SKM-1 treated with dmso at 0.1 percent for 144 hours (cell line): ENCODE results near the gene POLR1D.
A peak's percentile ranks its signal among the peaks of the same experiment; 100 is the strongest.

ENCODE experiments used
- DNase-seq: peaks from one replicate; lab custom pipeline; 2025; ENCODE audit not compliant: unreplicated experiment; lab: John Stamatoyannopoulos, UW

The POLR1D gene, protein sequence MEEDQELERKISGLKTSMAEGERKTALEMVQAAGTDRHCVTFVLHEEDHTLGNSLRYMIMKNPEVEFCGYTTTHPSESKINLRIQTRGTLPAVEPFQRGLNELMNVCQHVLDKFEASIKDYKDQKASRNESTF

DNA sequence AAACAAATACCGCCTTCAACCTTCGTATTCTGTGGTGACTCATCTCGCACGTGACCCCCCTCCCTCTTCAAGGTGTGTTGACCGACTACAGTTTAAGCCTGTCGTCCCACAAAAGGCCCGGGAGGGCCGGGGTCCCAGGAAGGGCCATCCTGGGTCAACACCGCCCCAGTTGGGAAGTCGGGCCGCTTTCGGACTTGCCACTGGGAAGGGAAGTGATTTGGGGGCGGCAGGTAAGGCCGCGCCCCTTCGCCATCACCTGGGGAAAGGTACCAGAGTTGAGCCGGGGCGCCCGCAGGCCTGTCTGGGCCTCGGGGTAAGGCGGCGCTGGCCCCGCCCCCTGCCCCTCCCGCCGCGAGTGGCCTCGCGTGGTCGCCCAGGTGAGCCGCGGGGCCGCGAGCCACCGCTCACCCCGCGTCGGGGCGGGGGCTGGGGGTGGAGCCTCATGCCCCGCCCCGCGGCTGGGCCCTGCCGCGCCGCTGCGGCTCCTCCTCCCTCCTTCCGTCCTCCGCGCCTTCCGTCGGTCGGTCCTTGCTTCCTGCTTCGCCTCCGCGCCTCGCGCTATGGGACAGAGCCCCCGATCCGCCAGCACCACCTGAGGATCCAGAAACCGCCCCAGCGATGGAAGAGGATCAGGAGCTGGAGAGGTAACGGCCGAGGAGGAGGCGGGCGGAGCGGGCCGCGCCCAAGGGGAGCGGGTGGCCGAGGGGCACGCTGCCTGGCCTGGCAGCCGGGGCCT, at the start of gene POLR1D:
Gene POLR1D, plus strand, starts transcription at position 527 of the 736 bp plus-strand sequence. Its CDS starts 92 bp downstream, at position 619.
- DNase-seq = peak; percentile 66

DNA sequence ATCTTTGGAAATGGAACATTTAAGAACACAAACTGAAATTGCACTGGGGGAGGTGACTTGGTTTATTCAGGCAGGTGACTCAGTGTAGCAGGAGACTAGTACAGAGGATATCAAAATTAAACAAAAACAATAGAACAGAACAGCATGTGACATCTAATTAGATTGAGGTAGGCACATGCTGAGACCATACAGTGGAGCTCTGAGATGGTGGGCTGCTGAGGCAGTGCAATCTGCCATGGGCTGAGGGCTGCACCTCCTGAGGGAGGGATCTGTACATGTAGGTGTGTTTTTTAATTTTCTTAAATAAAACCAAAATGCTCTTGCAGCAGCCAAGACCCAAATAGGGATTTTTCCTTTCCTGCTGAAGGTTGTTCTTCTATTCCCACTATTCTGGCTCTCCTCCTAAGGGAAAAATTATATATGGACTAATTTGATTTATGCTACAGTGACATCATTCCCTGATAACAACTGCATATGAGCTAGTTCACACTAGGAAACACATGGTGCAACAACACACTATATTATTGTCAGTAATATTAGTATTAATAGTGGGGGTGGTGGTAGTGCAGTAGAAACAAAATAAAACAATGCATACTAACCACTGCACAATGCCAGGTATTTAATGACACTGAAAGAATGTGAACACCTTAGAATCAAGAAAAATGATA, 49.3 kb upstream of the POLR1D start:
- DNase-seq = no peak

DNA sequence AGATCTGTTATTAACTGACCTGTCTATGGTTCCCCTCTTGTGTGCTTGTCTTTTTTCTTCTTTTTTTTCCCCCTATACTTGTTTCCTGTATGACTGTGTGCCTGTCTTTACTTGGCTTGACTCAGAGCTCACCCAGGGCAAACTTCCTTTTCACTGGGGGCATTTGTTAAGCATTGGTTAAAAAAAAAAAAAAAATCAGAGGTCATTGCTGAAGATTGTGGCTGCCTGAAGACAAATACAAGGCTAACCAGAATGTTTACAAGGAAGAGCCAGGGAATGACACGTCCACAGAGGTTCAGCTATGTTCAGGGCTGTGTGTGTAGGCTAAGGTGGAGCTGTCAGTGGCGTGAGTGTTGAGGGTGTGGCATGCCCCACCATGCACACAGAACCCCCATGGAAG, 48.4 kb upstream of the POLR1D start:
- DNase-seq = no peak

DNA sequence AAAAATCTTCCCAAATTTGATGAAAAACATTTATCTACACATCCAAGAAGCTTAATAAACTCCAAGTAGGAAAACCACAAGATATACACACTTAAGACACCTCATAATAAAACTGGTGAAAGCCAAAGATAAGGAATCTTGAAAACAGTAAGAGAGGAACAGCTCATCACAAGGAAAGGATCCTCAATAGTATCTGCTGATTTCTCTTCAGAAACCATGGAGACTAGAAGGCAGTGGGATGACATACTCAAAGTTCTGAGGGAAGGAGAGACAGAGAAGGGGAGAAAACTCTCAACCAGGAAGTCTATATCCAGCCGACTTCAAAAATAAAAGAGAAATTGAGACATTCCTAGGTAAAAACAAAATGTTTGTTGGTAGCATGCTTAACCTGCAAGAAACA, 47.0 kb upstream of the POLR1D start:
- no peak for DNase-seq

DNA sequence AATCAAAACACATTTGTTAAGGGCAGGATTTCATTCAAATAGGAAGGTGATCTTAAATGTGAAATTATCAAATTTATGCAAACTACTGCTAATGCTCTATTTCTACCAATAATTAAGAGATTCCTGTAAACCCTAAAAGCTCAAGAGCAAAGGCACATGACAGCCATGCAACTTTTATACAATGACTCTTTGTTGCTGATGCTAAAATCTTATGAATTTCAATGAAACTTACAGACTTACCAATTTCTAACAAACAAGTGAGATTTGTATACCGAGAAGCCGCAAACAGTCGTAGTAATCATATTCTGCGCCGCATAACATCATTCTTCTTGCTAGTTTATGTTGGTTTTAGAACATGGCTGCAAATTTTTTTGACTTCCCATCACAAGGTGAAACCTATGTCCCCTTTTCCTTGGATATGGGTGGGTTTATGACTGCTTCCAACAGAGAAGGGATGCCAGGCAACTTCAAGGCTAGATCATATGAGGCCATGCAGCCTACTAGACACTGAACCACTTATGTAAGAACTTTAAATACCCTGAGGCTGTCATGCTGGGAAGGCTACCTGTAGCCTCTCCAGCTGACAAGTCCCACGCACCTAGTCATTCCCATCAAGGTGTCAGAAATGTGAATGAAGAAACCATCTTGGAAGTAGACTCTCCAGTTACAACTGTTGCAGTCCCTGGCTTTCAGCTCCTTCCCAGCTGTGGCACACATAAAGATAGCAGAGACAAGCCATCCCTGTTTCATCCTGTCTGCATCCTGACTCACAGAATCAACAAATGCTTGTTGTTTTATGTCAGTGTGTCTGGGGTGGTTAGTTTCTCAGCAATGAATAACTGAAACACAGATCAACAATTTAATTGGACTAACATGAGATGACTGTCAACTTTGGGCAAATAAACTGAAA, 43.3 kb upstream of the POLR1D start:
- no peak for DNase-seq

DNA sequence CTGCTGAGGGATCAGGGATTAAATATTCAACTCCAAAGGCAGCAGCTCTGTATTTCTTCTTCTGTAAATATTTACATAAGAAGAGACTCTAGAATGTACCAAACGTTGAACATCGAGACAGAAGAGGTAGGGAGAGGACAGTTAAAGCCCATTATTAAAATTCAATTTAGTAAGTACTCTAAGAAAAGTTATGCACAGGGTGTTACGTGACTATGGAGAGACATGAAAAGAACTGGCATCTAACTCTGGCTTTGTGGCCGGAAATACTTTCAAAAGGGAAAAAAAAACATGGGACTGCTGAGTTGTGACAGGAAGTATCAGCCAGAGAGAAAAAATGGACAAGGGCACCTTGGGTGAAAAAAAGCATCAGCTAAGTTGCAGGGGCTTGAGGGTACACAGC, 38.0 kb upstream of the POLR1D start:
- DNase-seq = no peak

DNA sequence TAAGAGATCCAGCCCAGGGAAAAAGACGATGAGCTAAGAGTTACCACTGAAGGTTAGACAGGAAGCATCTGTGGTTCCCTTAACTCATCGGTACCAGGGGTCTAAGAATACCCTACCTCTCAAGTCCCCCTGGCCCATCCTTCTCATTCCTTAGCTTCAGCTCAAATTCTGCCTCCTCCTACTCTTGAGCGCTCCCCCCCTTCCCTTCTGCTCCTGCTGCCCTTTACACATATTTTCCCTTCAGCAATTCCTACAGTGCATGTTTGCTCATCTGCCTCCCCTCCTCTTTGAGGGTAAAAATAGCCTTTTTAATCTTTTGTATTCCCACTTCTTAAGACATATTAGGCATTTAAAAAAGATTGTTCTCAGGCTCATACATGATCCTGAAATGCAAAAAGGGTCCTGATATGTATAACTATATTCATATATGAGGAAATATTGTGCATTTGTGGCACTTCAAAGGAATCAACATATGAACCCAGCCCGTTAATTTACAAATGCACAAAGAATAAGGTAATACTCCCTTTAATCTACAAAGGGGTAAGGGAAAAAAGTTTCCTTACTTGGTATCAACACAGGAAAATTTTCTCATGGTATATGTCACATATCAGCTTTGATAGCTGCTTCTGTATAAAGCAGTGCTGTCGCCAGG, 34.5 kb upstream of the POLR1D start:
- no peak for DNase-seq

DNA sequence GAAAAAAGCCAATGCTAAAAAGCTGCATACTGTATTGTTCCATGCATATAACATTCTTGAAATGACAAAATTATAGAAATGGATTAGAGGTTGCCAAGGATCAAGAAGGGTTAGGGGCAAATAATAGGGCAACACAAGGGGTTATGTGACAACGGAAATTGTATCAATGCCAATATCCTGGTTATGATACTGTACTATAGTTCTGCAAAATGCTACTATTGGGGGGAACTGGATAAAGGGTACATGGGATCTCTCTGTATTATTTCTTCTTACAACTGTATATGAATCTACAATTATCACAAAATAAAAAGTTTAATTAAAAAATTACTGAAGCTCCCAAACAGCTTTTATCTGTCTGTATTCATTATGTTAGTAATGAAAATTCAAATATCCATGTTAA, 33.3 kb upstream of the POLR1D start:
- DNase-seq = no peak

DNA sequence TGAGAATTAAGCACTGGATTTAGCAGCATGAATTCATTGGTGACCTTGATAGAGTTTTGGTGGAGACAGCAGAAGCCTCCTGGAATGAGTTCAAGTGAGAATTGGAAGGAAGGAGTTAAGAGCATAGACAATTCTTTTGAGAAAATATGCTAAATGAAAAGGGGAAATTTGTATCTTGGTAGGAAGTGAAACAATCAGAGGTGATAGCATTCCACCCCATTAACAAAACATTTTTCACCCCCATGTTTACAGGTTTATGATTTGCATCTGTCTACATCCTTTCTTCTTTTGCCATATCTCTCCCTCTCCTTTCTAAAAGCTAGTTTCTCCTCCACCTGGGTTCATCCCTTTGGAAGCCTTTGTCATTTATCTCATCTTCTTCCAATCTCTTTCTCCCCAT, 28.8 kb upstream of the POLR1D start:
- DNase-seq = no peak

DNA sequence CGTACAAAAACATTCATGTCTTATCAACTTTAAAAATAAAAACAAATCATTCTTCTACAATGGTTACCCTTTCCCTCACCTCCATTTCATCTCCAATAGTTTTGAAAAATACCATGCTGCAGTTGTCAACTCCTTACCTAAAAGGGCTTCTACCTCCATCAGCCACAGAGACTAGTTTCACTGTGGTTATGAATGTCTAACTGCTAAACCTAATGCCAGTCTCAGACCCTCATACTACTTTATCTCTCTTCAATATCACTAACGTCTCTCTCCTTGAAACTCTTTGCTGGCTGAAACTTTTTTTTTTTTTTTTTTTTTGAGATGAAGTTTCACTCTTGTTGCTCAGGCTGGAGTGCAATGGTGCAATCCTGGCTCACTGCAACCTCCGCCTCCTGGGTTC, 28.4 kb upstream of the POLR1D start:
- no peak for DNase-seq

DNA sequence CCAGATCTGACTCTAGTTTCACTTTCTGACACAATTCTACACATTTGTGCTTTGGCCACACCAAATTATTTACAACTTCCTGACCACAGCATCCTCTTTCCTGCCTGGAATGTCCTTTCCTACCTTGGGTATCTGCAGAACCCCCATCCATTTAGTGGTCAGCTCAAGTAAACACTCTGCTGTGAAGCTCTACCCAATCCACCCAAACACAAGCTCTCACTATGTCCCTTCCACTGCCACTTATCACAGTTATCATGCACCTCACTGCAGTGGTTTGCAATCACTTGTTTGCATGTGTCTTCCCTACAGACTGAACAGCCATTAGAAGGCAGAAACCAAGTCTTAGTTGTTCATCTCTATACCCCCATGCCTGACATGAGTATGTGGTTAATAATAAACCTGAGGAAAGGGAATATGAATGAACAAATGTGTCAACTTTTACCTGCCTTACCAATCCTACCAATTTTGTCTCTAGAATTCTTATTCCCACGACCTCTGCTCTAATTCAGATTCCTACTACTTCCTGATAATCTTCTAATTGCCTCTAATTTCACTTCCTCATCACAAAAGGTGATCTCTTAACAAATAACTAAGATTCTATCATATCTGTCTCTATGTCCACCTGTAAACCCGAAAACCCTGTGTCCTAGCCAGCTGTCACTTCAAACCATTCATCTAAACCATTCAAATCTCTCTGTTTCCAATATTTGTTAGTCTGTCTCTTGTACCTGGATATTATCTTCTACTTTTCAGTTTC, 26.5 kb upstream of the POLR1D start:
- DNase-seq = no peak

DNA sequence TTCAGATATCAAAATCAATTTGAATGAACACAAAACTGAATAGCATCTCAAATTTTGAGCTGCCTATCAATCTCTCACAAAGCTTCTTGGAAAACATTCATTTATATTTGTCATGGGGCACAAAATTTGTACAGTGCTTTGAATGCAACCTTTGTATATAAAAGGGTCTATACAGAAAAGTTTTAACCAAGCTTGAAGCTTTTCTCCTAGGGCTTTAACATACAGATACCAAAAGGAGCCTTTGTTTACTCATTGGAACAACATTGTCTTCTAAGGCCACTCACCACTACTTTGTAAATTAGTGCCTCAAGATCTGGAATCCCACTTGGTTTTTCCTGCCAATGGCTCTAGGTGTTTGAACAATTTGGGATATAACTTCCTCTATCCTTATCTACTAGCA, 22.6 kb upstream of the POLR1D start:
- no peak for DNase-seq

DNA sequence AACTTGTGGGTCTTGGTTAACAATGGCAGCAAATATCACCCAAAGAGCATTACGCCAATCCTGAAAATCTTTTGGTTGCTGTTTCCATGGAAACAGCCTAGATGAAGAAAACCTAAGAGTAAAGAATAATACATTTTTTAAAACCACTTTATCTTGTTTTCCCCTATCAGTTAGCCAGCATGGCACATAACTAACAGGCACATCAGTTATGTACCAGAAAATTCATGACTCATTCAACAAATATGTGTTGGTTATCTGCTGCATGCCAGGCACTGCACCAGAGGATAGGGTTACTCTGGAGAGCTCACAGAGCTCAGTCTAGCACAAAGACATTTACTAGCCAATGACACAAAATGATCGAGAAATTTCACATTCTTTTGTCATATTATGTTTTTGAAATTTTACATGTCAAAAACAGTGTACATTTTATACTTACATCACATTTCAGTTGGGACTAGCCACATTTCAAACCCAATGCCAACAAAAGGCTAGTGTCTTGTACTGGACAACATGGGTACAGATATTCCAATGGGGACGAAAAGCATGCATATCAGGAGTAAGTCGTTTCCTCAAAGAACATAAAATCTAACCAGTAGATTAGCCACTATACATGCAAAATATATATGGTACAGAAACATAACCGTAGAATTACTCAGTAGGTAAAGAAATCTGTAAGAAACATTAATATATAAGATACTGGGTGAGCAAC, 21.7 kb upstream of the POLR1D start:
- DNase-seq = no peak

DNA sequence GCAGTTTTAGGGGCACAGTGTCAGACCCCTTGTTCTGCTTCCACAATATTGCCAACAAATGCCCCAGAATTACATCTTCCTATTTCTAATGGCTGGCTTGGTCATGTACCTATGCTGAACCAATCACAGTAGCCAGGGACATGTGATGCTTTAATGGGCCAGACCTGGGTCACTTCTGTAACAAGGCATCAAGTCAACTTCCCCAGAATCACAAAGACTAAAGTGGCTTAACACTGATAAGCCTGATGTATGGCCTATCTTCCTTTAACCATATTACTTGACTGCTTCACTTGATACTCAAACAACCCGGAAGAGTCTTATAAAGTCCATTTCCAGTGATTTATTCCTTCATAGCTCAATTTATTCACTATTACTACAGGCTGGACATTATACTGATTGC, 21.0 kb upstream of the POLR1D start:
- no peak for DNase-seq

DNA sequence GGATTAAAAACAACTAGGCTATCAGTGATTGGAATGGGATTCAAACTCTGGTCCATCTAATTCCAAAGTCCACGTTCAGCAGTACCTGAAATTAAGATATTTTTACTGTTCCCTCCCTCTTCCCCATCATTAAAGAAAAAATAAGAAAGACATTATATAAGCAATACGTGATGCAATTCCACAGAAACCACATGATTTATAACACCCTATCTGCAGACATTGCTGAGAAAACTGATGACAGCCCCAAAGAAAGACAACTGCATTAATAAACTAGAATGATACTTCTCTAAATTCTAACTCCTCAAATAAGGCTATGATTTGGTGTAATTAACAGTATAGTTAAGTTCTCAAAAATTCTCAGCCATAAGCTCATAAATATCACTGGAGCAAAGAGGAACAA, 20.5 kb upstream of the POLR1D start:
- no peak for DNase-seq

DNA sequence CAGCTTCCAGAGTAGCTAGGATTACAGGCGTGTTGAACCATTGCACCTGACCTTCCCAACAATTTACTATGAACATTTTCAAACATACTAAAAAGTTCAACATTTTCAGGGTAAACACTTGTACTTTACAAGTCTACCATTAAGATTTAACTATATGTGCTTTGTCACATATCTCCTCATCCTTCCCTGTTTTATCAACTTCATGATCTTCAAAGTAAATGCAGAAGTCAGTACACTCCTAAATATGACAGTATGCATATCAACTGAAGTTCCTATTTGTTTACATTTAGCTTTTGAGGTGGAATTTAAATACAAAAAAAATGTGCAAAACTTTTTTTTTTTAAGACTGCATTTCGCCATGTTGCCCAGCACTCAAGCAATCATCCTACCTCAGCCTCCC, 19.9 kb upstream of the POLR1D start:
- no peak for DNase-seq

DNA sequence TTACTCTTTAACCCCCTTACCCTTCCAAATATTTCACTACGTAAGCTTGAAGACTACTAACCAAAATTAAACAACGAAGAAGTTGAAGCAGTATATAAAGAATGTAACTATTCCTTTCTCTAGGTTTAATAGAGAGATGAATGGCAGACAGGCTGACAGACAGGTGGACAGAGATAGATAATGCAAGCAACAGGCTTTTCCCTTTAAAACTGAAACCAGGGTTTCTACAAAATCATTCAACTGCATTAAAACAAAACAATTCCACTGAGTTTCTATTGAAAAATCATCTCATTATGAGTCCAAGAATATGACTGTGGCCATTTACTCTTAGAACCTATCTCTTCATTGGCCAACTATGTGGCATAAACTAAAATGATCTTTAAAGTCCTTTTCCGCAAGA, 16.6 kb upstream of the POLR1D start:
- DNase-seq = no peak

DNA sequence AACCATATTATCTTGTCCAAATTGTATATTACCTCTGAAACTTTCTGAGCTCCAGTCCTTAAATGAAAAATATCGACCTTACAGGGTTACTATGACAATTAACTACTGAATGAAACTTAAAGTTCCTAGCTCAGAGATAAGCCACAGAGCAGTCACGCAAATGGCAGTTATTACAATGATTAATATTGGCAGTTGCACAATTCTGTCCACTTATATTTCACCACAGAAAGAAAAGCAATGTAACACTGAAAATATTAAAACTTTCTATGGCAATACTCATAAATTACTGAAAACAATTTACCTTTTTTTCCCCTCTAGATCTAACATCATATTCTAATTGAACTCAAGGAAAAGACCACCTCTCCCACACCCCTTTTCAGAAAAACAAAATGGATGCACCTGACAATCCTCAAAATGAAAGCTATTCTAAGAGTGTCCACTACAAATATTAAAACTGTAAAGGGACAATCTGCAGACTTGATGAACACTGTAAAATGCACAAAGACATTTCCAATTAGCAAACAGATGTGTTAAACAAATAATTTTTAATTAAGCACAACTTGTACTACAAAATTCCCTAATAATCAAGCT, 16.0 kb upstream of the POLR1D start:
- no peak for DNase-seq

DNA sequence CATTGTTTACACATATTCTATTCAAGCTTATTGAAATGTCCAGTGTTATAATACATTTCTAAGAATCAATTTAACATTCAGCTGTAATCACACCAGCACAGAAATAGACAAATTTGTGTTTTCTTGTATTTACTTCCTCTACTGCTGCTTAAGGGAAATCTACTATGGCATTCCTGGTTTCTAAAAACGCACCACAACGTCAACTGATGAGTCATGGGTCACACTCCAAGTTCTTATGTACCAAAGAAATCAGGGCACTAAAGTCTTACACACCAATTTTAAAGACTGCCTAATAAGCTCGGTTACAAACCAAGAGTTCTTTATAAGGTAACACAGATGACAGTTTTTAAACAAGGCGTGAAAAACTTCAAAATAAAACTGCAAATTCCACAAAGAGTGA, 14.6 kb upstream of the POLR1D start:
- no peak for DNase-seq
